Fibroblast of villous mesenchyme (primary cell): Measurements from ENCODE around the gene SMAD7. TPM values are rescaled to one million over a fixed set of nuclear protein-coding genes. Genes with fewer than 3 reads are reported as not detected.

ENCODE experiments used
- DNase-seq: peaks from one replicate; pipeline ENCODE4 v3.0.0-alpha.2; 2010; ENCODE audit warnings: low read depth
- H3K4me3 ChIP-seq: 2 replicates; pipeline ENCODE4 v1.5.1; 2011; ENCODE audit warnings: low read depth, mild to moderate bottlenecking, low read length
- CTCF ChIP-seq: IDR thresholded peaks from 2 replicates; pipeline ENCODE4 v1.5.1; 2012; ENCODE audit warnings: low read depth, mild to moderate bottlenecking, low read length; ENCODE audit not compliant: insufficient read depth
- total RNA-seq: library from RNA; depleted of rRNA; stranded (reverse); fragments of >200 nt; gene quantifications from 2 replicates; pipeline ENCODE4 v1.2.3, GENCODE V29; 2012

SMAD7 gene
- 28.9 and 32.9 TPM in 2 replicates for total RNA-seq

DNA sequence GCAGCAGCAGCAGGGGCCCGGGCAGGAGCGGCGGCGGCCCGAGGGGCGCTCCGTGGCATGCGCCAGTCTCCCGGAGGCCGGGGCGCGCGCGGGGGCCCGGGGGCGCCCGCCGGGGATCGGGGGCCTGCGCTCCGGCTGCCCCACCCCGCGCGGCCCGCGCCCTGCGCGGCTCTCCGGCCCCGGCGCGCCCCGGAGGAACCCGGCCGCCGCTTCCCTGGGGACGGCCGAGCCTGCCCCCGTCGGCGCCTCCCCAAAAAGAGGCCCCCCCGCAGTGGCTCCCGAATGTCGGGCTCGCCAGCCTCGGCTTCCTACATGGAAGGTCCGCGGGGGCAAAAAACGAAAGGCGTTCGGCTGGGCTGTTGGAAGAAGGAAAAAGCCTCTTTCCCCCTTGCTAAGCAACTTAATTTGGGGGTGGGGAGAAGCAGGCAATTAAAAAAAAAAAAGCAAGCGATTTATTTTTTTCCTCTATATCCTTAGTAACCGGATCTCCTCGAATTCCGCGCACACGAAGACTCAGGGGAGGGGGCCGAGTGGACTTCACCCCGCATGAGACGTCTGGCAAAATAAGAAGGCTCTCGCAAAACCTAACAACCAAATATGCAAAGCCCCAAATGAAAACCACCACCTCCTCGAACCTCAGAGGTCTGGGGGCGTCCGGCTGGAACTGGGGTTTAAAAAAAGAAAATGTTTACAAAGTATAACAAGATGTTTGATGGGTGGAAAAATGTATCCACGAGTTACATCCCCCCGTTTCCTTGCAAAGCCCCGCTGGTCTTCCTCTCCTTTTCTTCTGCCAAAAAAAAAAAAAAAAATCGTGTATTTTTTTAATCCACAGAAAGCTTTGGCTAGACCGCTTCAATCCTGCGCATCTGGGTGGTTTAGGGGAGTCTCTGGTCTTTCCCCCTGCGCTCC, at the start of gene SMAD7:
Gene SMAD7, minus strand, starts transcription at position 430 of the 912 bp plus-strand sequence. CDS start 541 bp downstream, outside the sequence.
- no peak for TF ChIP-seq CTCF
- peak; percentile 52 for DNase-seq
- H3K4me3 ChIP-seq, result peak within 1 kb of the TSS; percentile 92

- DNase-seq, result no peak
- no peak for TF ChIP-seq CTCF
- no peak overlapping the region for H3K4me3 ChIP-seq
These were observed 48.8 kb upstream of the SMAD7 start for GRCh38 chr18:48999569-48999968.

DNA sequence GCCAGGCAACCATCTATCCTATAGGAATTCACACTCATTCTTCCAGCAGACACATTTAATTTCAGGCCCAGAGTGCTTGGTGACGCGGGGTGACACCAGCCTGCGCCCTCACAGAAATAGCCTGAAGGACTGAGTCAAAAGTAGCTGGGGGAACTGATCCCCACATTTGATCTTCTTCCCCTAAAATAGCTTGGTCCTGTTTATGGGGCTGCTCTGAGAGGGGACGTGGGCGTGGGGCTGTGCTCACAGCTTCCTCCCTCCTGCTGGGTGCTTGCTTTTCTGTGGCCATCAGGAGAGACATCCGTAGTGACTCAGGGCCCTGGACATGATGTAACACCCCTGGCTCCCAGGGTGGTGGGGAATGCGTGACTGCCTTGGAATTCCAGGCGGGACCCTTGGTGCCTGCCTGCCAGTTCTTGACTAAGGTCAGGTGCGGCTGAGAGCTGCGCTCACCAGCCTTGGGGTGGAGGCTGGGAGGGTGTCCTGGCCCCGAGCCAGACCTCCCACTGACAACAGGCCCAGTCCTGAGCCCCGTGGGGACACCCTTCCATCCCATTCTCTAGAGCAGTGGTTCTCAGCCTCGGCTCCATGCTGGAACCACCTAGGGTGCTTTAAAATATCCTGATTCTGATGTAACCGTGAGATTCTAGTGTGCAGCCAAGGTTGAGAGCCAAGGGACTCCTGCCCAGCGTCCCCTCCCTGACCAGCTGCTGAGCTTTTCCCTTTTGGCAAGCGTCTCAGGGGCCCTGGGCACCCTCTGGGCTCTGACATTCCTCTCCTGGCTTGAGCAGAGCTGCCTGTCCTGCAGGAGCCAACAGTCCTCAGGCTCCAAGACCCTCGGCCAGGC, 47.4 kb upstream of the SMAD7 start:
- no peak overlapping the region for H3K4me3 ChIP-seq
- DNase-seq, result peak; percentile 92
- no peak for TF ChIP-seq CTCF

DNA sequence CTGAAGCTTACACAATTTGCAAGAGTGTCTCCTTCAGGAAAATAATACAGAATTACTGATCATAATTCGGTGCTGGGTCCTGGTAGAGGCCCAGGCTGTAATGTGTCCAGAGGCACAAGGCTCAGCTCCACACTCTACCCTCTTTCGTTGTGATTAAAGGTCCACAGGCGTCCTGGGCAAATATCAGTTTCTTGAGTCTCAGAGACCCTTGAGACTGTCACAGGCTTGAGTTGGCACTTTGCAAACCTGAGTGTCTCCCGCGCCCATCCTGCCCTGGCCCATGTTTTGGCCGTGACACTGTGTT, 46.9 kb upstream of the SMAD7 start:
- H3K4me3 ChIP-seq, result no peak overlapping the region
- DNase-seq, result no peak
- no peak for TF ChIP-seq CTCF

- DNase-seq, result peak; percentile 95
- TF ChIP-seq CTCF, result no peak
- H3K4me3 ChIP-seq, result no peak overlapping the region
These were observed 46.2 kb upstream of the SMAD7 start for GRCh38 chr18:48996901-48997463.

DNA sequence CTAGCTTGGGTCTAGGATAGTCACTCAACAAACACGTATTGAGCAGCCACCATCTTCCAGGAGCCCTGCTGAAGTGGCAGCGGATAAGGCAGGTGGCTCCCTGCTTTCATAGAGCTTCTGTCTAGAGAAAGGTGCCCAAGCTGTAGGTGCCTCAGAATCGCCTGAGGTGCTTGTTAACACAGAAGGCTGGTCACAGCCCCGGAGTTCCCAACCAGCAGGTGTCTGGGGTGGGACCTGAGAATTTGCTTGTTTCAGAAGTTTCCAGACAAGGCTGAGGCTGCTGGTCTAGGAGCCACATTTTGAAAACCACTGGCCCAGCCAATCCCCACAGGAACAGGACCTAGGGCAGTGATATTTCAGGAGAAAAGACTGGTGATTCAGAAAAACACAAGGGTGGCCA, 45.3 kb upstream of the SMAD7 start:
- DNase-seq, result no peak
- no peak overlapping the region for H3K4me3 ChIP-seq
- no peak for TF ChIP-seq CTCF
